ENCODE data around the gene DOCK6.

DOCK6 gene

GRCh38 chr19:11210656-11210928 lies 51.7 kb downstream of the DOCK6 start:
- DNase-seq = no peak

- no peak for DNase-seq
Observed at GRCh38 chr19:11209839-11210655, 52.3 kb downstream of the DOCK6 start.

- no peak for DNase-seq
Observed at GRCh38 chr19:11208561-11209471, 53.5 kb downstream of the DOCK6 start.

GRCh38 chr19:11205939-11206570 lies 56.3 kb downstream of the DOCK6 start:
- no peak for DNase-seq

- DNase-seq = no peak
Observed at GRCh38 chr19:11204943-11205349, 57.4 kb downstream of the DOCK6 start.

GRCh38 chr19:11204076-11204602 lies 58.2 kb downstream of the DOCK6 start:
- no peak for DNase-seq

GRCh38 chr19:11203194-11204075 lies 58.9 kb downstream of the DOCK6 start:
- peak; percentile 15 for DNase-seq

GRCh38 chr19:11202488-11203193 lies 59.7 kb downstream of the DOCK6 start:
- no peak for DNase-seq

GRCh38 chr19:11201791-11202190 lies 60.5 kb downstream of the DOCK6 start:
- no peak for DNase-seq

- no peak for DNase-seq
Observed at GRCh38 chr19:11200931-11201330, 61.4 kb downstream of the DOCK6 start.

GRCh38 chr19:11200015-11200574 lies 62.2 kb downstream of the DOCK6 start:
- no peak for DNase-seq

- DNase-seq = no peak
Observed at GRCh38 chr19:11199517-11199916, 62.8 kb downstream of the DOCK6 start.

- no peak for DNase-seq
Observed at GRCh38 chr19:11198769-11199424, 63.4 kb downstream of the DOCK6 start.

- DNase-seq = no peak
Observed at GRCh38 chr19:11198175-11198534, 64.2 kb downstream of the DOCK6 start.

- DNase-seq = peak; percentile 75
Observed at GRCh38 chr19:11197291-11198174, 64.8 kb downstream of the DOCK6 start, which contains the start of gene KANK2. Gene KANK2, minus strand, starts transcription at chr19:11197545. Its CDS starts 3,034 bp downstream, at chr19:11194511.

- no peak for DNase-seq
Observed at GRCh38 chr19:11196406-11197287, 65.7 kb downstream of the DOCK6 start.

GRCh38 chr19:11195681-11196080 lies 66.6 kb downstream of the DOCK6 start:
- no peak for DNase-seq
